ENCODE measurements around the gene PARVG.

The PARVG gene

GRCh38 chr22:44197271-44197670 is 16.5 kb downstream of the PARVG start:
- TF ChIP-seq ARNT (IDR thresholded peaks at IDR 0.05) = no peak
- no peak for TF ChIP-seq SUZ12 (IDR thresholded peaks at IDR 0.05)
- TF ChIP-seq ZNF384 (IDR thresholded peaks at IDR 0.05) = no peak
- TF ChIP-seq SP1 (IDR thresholded peaks at IDR 0.05) = no peak
- no peak for TF ChIP-seq CTBP1 (IDR thresholded peaks at IDR 0.05; ENCODE audit: borderline replicate concordance)
- TF ChIP-seq FOXM1 (IDR thresholded peaks at IDR 0.05; ENCODE audit: borderline replicate concordance) = no peak
- TF ChIP-seq HDGF (IDR thresholded peaks at IDR 0.05; ENCODE audit: borderline replicate concordance) = no peak
- TF ChIP-seq LEF1 (IDR thresholded peaks at IDR 0.05; ENCODE audit: borderline replicate concordance) = no peak
- no peak for TF ChIP-seq FOXK2 (IDR thresholded peaks at IDR 0.05)
- TF ChIP-seq FOXA1 (IDR thresholded peaks at IDR 0.05) = no peak
- DNase-seq (ENCODE audit: extremely low spot score) = no peak
- ChIA-PET POLR2A (no interaction called here), CTCF (no interaction called here)

DNA sequence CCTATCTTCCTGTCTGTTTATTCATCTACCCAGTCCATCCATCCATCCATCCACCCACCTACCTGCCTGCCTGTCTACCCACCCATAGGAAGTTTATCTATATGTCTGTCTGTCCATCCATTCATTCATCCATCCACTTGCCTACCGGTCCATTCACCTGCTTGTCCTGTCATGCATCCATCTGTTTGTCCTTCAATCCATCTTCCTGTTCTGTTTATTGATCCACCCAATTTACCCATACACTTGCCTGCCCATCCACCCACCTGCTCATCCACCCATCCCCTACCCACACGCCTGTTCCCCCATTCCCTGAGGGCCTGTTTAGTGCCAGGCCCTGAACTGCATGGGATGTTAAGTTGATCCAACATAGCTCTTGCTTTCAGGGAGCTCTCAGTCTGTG is 18.4 kb downstream of the PARVG start:
- CTCF ChIA-PET = no interaction called here
- DNase-seq (ENCODE audit: extremely low spot score) = no peak
- no peak for TF ChIP-seq CTBP1 (IDR thresholded peaks at IDR 0.05; ENCODE audit: borderline replicate concordance)
- no peak for TF ChIP-seq TARDBP (IDR thresholded peaks at IDR 0.05)
- no peak for TF ChIP-seq HDGF (IDR thresholded peaks at IDR 0.05; ENCODE audit: borderline replicate concordance)
- TF ChIP-seq BHLHE40 (IDR thresholded peaks at IDR 0.05; ENCODE audit: borderline replicate concordance) = no peak
- no peak for TF ChIP-seq LEF1 (IDR thresholded peaks at IDR 0.05; ENCODE audit: borderline replicate concordance)
- no peak for TF ChIP-seq FOXM1 (IDR thresholded peaks at IDR 0.05; ENCODE audit: borderline replicate concordance)
- no peak for TF ChIP-seq FOXA1 (IDR thresholded peaks at IDR 0.05)
- no peak for TF ChIP-seq L3MBTL2 (conservative IDR thresholded peaks at IDR 0.05)
- TF ChIP-seq SP1 (IDR thresholded peaks at IDR 0.05) = no peak
- no peak for TF ChIP-seq FOXK2 (IDR thresholded peaks at IDR 0.05)
- no peak for TF ChIP-seq ELF4 (IDR thresholded peaks at IDR 0.05)
- no peak for TF ChIP-seq SUZ12 (IDR thresholded peaks at IDR 0.05)
- no peak for TF ChIP-seq ZNF384 (IDR thresholded peaks at IDR 0.05)
- no peak for TF ChIP-seq PKNOX1 (IDR thresholded peaks at IDR 0.05)
- no peak for TF ChIP-seq NFRKB (IDR thresholded peaks at IDR 0.05)
- TF ChIP-seq ARNT (IDR thresholded peaks at IDR 0.05) = no peak
- POLR2A ChIA-PET = no interaction called here

DNA sequence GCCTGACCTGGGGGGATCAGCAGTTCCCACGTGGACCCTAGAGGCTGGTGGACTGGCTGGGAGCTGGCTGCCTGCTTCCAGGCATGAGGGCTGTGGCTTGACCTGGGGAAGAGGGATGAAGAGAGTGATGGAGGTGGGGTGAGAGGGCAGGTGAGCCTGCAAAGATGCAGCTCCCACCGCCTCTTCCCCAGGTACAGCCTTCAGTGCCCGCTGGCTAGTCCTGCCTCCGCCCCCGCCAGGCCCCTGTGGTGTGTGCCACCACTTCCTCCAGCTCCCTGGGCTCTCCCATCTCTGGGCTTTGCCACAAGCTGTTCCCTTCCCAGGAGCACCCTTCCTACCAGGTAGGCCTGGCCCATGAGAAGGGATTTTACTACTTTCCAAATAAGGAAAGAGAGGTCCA is 19.1 kb downstream of the PARVG start:
- ChIA-PET POLR2A (no interaction called here), CTCF (interaction anchor here (0.5 kb wide), 1 partner anchor 926 kb away, joined by 3 read pairs; no protein-coding TSS in a partner anchor)
- TF ChIP-seq ARNT (IDR thresholded peaks at IDR 0.05) (no peak), FOXA1 (IDR thresholded peaks at IDR 0.05) (no peak), FOXM1 (IDR thresholded peaks at IDR 0.05; ENCODE audit: borderline replicate concordance) (no peak), PKNOX1 (IDR thresholded peaks at IDR 0.05) (no peak), NFRKB (IDR thresholded peaks at IDR 0.05) (no peak), HDGF (IDR thresholded peaks at IDR 0.05; ENCODE audit: borderline replicate concordance) (no peak), FOXK2 (IDR thresholded peaks at IDR 0.05) (no peak), ELF4 (IDR thresholded peaks at IDR 0.05) (no peak), SUZ12 (IDR thresholded peaks at IDR 0.05) (no peak), ZNF384 (IDR thresholded peaks at IDR 0.05) (no peak), TARDBP (IDR thresholded peaks at IDR 0.05) (no peak), BHLHE40 (IDR thresholded peaks at IDR 0.05; ENCODE audit: borderline replicate concordance) (no peak), CTBP1 (IDR thresholded peaks at IDR 0.05; ENCODE audit: borderline replicate concordance) (no peak), LEF1 (IDR thresholded peaks at IDR 0.05; ENCODE audit: borderline replicate concordance) (no peak), L3MBTL2 (conservative IDR thresholded peaks at IDR 0.05) (no peak), SP1 (IDR thresholded peaks at IDR 0.05) (no peak)
- no peak for DNase-seq (ENCODE audit: extremely low spot score)

- CTCF ChIA-PET = no interaction called here
Observed at GRCh38 chr22:44200451-44200850, 19.7 kb downstream of the PARVG start.

DNA sequence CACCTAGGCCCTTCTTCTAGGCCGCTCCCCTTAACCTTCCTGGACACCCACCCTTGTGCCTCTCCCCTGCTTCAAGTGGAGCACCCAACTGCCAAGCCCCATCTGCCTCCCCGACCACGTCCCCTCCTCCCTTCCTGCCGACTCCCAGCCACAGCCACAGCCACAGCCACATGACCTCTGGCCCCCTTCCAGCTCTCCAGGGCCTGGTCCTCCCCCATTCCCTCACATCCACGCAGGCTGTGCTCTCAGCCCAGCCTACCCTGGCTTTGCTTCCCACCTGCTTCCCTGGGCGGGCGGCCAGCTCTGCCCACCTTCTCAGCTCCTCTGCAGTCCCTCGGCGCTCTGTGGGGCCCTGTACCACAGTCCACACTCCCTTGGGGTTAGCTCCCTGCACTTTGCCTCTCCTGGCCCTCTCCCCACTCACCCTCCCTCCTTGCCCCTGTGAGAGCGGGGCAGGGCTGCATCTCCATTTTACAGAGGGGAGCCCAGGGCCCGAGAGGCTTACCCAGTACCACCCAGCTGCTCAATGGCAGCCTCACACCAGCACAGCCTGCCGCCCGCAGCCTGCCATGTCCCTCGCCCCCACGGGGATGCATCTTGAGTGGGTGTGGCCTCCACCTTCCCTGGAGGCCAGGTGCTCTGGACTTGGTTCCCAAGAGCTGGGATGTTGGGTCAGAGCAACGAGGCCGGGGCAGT is 20.3 kb downstream of the PARVG start:
- TF ChIP-seq SP1 (IDR thresholded peaks at IDR 0.05) = no peak
- TF ChIP-seq NFRKB (IDR thresholded peaks at IDR 0.05) = no peak
- TF ChIP-seq BHLHE40 (IDR thresholded peaks at IDR 0.05; ENCODE audit: borderline replicate concordance) = no peak
- TF ChIP-seq SUZ12 (IDR thresholded peaks at IDR 0.05) = no peak
- no peak for TF ChIP-seq ZNF384 (IDR thresholded peaks at IDR 0.05)
- no peak for TF ChIP-seq HDGF (IDR thresholded peaks at IDR 0.05; ENCODE audit: borderline replicate concordance)
- no peak for TF ChIP-seq L3MBTL2 (conservative IDR thresholded peaks at IDR 0.05)
- no peak for TF ChIP-seq LEF1 (IDR thresholded peaks at IDR 0.05; ENCODE audit: borderline replicate concordance)
- TF ChIP-seq CTBP1 (IDR thresholded peaks at IDR 0.05; ENCODE audit: borderline replicate concordance) = no peak
- no peak for TF ChIP-seq PKNOX1 (IDR thresholded peaks at IDR 0.05)
- no peak for TF ChIP-seq ELF4 (IDR thresholded peaks at IDR 0.05)
- no peak for TF ChIP-seq FOXM1 (IDR thresholded peaks at IDR 0.05; ENCODE audit: borderline replicate concordance)
- no peak for TF ChIP-seq ARNT (IDR thresholded peaks at IDR 0.05)
- no peak for TF ChIP-seq TARDBP (IDR thresholded peaks at IDR 0.05)
- TF ChIP-seq FOXK2 (IDR thresholded peaks at IDR 0.05) = no peak
- TF ChIP-seq FOXA1 (IDR thresholded peaks at IDR 0.05) = no peak
- DNase-seq (ENCODE audit: extremely low spot score) = no peak
- CTCF ChIA-PET = no interaction called here
- POLR2A ChIA-PET = no interaction called here

More at GRCh38 chr22:44200451-44200850, 19.7 kb downstream of the PARVG start:
- POLR2A ChIA-PET = no interaction called here
- TF ChIP-seq PKNOX1 (IDR thresholded peaks at IDR 0.05) (no peak), HDGF (IDR thresholded peaks at IDR 0.05; ENCODE audit: borderline replicate concordance) (no peak), ARNT (IDR thresholded peaks at IDR 0.05) (no peak), SUZ12 (IDR thresholded peaks at IDR 0.05) (no peak), FOXA1 (IDR thresholded peaks at IDR 0.05) (no peak)
- DNase-seq (ENCODE audit: extremely low spot score) = no peak

Data from HEK293T (cell line).